H1 (cell line): Measurements from ENCODE around the gene TANC1. TPM values are rescaled to one million over a fixed set of nuclear protein-coding genes. Genes with fewer than 3 reads are reported as not detected.

Experiments
- CBX8 ChIP-seq: fragments of 300-800, 300-1000 bp; sonication (generic); IDR thresholded peaks from 2 replicates; pipeline ENCODE4 v1.7.1; 2016; ENCODE audit warnings: low read depth, low read length, borderline replicate concordance
- CHD7 ChIP-seq: fragments of 300-600 bp; sonication (generic); IDR thresholded peaks from 2 replicates; pipeline ENCODE4 v1.7.1; 2012; ENCODE audit warnings: low read length, moderate library complexity, mild to moderate bottlenecking, inconsistent platforms; ENCODE audit not compliant: insufficient replicate concordance
- JUND ChIP-seq: IDR thresholded peaks from 2 replicates; pipeline ENCODE4 v1.6.1; 2011; ENCODE audit warnings: mild to moderate bottlenecking, improper control_type of control experiment, low read length
- MAFK ChIP-seq: IDR thresholded peaks from 2 replicates; pipeline ENCODE4 v1.6.1; 2012; ENCODE audit warnings: low read depth, mild to moderate bottlenecking, improper control_type of control experiment, low read length
- NRF1 ChIP-seq: IDR thresholded peaks from 2 replicates; pipeline ENCODE4 v1.6.1; 2011; ENCODE audit warnings: mild to moderate bottlenecking, low read depth, low read length, improper control_type of control experiment
- POLR2A ChIP-seq, 2 experiments: IDR thresholded peaks; 1 replicate in 1 of 2; 2 replicates in 1 of 2; pipeline ENCODE4 v1.6.1; 2011; ENCODE audit warnings: low read depth in 2 of 2, low read length in 2 of 2, mild to moderate bottlenecking in 2 of 2; ENCODE audit errors: control extremely low read depth in 1 of 2
- SIRT6 ChIP-seq: IDR thresholded peaks from one replicate; pipeline ENCODE4 v1.7.1; 2012; ENCODE audit warnings: low read length, inconsistent platforms
- SP2 ChIP-seq: IDR thresholded peaks from 2 replicates; pipeline ENCODE4 v1.6.1; 2012; ENCODE audit warnings: mild to moderate bottlenecking, low read length, inconsistent platforms
- SUZ12 ChIP-seq: fragments of 200-600 bp; sonication (generic); IDR thresholded peaks from 2 replicates; pipeline ENCODE4 v1.6.1; 2012; ENCODE audit warnings: mild to moderate bottlenecking, inconsistent platforms, low read length, moderate library complexity, mixed read lengths
- TAF1 ChIP-seq: IDR thresholded peaks from 2 replicates; pipeline ENCODE4 v1.6.1; 2011; ENCODE audit warnings: mild to moderate bottlenecking, low read depth, low read length
- TEAD4 ChIP-seq: IDR thresholded peaks from 2 replicates; pipeline ENCODE4 v1.6.1; 2012; ENCODE audit warnings: low read depth, low read length, inconsistent platforms, mixed read lengths
- polyA plus RNA-seq, 7 experiments: library from polyadenylated mRNA; depleted of rRNA in 3 of 7; stranded (reverse) in 5 of 7; unstranded in 2 of 7; fragments of >200 nt in 5 of 7; fragments of 200-250 nt in 2 of 7; gene quantifications; 1 replicate in 5 of 7; 2 replicates in 1 of 7; 4 replicates in 1 of 7; pipeline versions ENCODE4 v1.2.1 to v1.2.3, GENCODE V29; 2011 to 2013; ENCODE audit warnings: missing spikeins in 2 of 7, mixed read lengths in 2 of 7
- total RNA-seq: library from RNA; stranded (reverse); fragmentation: NEBNext Ultra II Directional; extraction: Animal tissue kit (Norgen Biotek cat#: 25700); gene quantifications from 2 replicates; pipeline ENCODE4 v1.2.1, GENCODE V29; 2021
- TF ChIP-seq, protein P1 (sequence below): IDR thresholded peaks from 2 replicates; pipeline ENCODE4 v1.6.1; 2012; ENCODE audit warnings: low read length, inconsistent platforms

TANC1 gene
- total and polyA plus RNA-seq, 2 of the 8 experiments (the other 6 are each of a cell fraction or from before 2014, with no cell fraction given) = 4.1 to 7.6 TPM

DNA sequence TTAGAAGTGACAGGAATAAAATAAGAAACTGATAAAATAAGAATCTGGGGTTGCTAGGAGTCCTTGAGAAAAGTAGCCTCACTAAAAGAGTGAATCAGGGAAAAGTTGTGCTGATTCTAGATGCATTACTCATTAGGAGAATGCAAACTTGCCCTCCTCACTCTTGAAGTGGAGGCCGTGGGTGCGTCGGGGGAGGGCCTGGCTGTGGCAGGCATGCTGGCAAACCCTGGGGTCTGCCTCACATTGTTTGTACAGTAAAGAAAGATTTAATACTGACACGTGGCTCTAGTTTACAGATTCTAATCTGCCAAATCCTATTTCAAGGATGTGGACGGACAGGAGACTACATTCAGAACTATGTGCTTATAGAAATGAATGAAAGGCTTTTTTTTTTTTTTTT lies 41.9 kb downstream of the TANC1 start (continued):
- no peak for TF ChIP-seq CHD7
- TF ChIP-seq SUZ12 = no peak
- no peak for TF ChIP-seq TAF1
- TF ChIP-seq JUND = no peak
- no peak for TF ChIP-seq TEAD4
- no peak for TF ChIP-seq SP2
- no peak for TF ChIP-seq POLR2A (IDR thresholded peaks at IDR 0.05; ENCODE audit: control extremely low read depth in 1 of 2, low read depth in 2 of 2, low read length in 2 of 2)
- TF ChIP-seq NRF1 = no peak
- TF ChIP-seq MAFK = no peak
- no peak for TF ChIP-seq SIRT6
- TF ChIP-seq, protein P1, sequence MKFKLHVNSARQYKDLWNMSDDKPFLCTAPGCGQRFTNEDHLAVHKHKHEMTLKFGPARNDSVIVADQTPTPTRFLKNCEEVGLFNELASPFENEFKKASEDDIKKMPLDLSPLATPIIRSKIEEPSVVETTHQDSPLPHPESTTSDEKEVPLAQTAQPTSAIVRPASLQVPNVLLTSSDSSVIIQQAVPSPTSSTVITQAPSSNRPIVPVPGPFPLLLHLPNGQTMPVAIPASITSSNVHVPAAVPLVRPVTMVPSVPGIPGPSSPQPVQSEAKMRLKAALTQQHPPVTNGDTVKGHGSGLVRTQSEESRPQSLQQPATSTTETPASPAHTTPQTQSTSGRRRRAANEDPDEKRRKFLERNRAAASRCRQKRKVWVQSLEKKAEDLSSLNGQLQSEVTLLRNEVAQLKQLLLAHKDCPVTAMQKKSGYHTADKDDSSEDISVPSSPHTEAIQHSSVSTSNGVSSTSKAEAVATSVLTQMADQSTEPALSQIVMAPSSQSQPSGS = no peak
- no peak for TF ChIP-seq CBX8
